ENCODE results near the gene NDUFAF4. TPM values are rescaled to one million over a fixed set of nuclear protein-coding genes. Genes with fewer than 3 reads are reported as not detected.

Gene NDUFAF4
- total RNA-seq, 2 donors from 2014 or later, result 48.0 to 51.9 TPM

DNA sequence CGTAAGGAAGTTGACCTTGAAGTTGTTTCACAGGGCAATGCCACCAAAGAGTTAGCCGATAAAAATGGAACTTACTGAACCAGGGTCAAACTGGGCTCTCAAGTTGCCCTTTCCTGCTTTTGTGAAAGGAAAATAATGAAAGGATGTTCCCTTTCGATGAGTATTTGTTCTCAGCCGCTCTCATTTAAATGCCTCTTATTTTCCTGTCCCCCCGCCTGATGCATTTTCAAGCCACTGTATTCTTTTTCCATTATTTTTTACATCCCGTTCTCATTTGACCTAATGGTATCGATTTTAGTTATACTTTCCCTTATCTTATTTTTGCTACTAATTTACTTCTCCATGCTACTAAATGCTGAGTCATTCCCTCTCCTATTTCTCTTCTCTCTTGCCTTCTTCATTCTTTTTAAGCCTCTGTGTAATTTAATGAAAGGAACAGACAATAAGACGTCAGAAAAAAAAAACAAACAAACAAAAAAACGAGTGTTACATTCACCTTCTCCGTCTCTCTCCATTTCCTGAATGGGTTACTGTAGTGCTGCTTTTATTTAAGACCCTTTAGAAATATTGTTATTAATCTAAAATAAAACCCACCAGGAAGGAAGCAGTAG is 655 bp upstream of the NDUFAF4 start:
- Mint-ChIP-seq H3K4me1 (peaks cover 6% of the 10 kb centered on the region), H3K4me3 (peak overlapping the region; percentile 85), H3K27ac (peak overlapping the region; percentile 85), H3K27me3 (ENCODE audit: insufficient read depth) (no peaks in the 10 kb centered on the region), H3K36me3 (ENCODE audit: low read depth) (peaks cover 8% of the 10 kb centered on the region), H3K9me3 (no peaks in the 10 kb centered on the region)
- Histone ChIP-seq H3K4me3 (ENCODE audit: low read length) (peak overlapping the region; percentile 95), H3K4me1 (ENCODE audit: control insufficient read depth, insufficient read depth, low read length) (no peaks in the 10 kb centered on the region), H3K9ac (ENCODE audit: extremely low read depth, low read length, poor library complexity, severe bottlenecking) (peak overlapping the region; percentile 70), H3K27me3 (ENCODE audit: control insufficient read depth, insufficient read depth, low read length, poor library complexity, severe bottlenecking) (no peaks in the 10 kb centered on the region), H3K9me3 (ENCODE audit: control insufficient read depth, low read length) (no peaks in the 10 kb centered on the region), H3K36me3 (ENCODE audit: control insufficient read depth, insufficient read depth, low read length) (peaks cover 29% of the 10 kb centered on the region), H3K27ac (ENCODE audit: low read depth, low read length) (peak overlapping the region; percentile 79)
- 5 to 6% methylated on average over 6 to 8 of the region's 10 CpGs for WGBS, 2 experiments (ENCODE audit: insufficient coverage in 1 of 2, insufficient read length in 1 of 2)
- no peak for DNase-seq
- TF ChIP-seq, protein P1, sequence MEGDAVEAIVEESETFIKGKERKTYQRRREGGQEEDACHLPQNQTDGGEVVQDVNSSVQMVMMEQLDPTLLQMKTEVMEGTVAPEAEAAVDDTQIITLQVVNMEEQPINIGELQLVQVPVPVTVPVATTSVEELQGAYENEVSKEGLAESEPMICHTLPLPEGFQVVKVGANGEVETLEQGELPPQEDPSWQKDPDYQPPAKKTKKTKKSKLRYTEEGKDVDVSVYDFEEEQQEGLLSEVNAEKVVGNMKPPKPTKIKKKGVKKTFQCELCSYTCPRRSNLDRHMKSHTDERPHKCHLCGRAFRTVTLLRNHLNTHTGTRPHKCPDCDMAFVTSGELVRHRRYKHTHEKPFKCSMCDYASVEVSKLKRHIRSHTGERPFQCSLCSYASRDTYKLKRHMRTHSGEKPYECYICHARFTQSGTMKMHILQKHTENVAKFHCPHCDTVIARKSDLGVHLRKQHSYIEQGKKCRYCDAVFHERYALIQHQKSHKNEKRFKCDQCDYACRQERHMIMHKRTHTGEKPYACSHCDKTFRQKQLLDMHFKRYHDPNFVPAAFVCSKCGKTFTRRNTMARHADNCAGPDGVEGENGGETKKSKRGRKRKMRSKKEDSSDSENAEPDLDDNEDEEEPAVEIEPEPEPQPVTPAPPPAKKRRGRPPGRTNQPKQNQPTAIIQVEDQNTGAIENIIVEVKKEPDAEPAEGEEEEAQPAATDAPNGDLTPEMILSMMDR (conservative IDR thresholded peaks at IDR 0.05), result no peak

DNA sequence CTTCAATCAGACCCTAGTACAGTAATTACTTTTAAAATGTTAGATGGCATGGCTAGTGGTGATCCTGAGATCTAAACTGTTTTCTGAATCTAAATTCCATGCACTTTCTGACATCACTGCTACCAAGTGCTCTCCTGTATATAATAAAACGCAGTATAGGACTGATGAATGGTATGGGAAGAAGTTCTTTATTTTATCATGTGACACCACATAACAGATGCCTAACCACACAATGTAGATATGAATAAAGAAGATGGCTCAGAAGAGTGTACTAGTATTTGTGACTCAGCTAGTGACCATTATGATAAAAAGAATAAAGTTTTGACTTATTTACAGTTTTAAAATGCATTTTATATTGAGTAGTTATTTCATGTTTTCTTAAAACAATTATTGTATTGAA is 8.5 kb downstream of the NDUFAF4 start:
- Mint-ChIP-seq H3K36me3 (ENCODE audit: low read depth) (peaks cover 13% of the 10 kb centered on the region), H3K27me3 (ENCODE audit: insufficient read depth) (no peaks in the 10 kb centered on the region), H3K4me3 (no peak overlapping the region), H3K9me3 (no peaks in the 10 kb centered on the region), H3K27ac (no peak overlapping the region), H3K4me1 (no peaks in the 10 kb centered on the region)
- TF ChIP-seq, protein P1 (conservative IDR thresholded peaks at IDR 0.05), result no peak
- Histone ChIP-seq H3K27me3 (ENCODE audit: control insufficient read depth, insufficient read depth, low read length, poor library complexity, severe bottlenecking) (no peaks in the 10 kb centered on the region), H3K4me1 (ENCODE audit: control insufficient read depth, insufficient read depth, low read length) (no peaks in the 10 kb centered on the region), H3K27ac (ENCODE audit: low read depth, low read length) (no peak overlapping the region), H3K4me3 (ENCODE audit: low read length) (no peak overlapping the region), H3K9me3 (ENCODE audit: control insufficient read depth, low read length) (no peaks in the 10 kb centered on the region), H3K9ac (ENCODE audit: extremely low read depth, low read length, poor library complexity, severe bottlenecking) (no peak overlapping the region), H3K36me3 (ENCODE audit: control insufficient read depth, insufficient read depth, low read length) (peaks cover 38% of the 10 kb centered on the region)
- no CpG with 5 or more reads among the region's 1 CpG for WGBS, 2 experiments (ENCODE audit: insufficient coverage in 1 of 2, insufficient read length in 1 of 2)
- no peak for DNase-seq

DNA sequence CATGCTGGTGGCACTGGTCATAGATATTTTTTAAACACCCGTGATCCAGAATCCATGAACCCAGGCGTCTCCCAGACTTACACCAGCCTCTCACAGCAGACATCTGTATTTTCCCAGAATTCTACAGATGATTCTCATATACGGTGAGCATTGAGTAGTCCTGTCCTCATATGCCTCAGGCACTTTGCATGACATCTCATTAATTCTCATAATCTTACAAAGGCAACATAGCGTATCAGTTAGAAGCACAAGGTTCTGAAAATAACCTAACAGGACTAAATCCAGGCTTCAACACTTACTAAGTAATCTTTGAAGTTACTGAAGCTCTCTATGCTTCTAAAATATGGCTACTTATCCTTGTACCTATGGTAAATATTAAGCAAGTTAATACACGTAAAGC is 8.9 kb downstream of the NDUFAF4 start:
- Mint-ChIP-seq H3K4me1 (no peaks in the 10 kb centered on the region), H3K36me3 (ENCODE audit: low read depth) (peaks cover 13% of the 10 kb centered on the region), H3K27ac (no peak overlapping the region), H3K27me3 (ENCODE audit: insufficient read depth) (no peaks in the 10 kb centered on the region), H3K9me3 (no peaks in the 10 kb centered on the region), H3K4me3 (no peak overlapping the region)
- no peak overlapping the region for H3K4me3 ChIP-seq (ENCODE audit: low read length)
- H3K36me3 ChIP-seq (ENCODE audit: control insufficient read depth, insufficient read depth, low read length), result peaks cover 34% of the 10 kb centered on the region
- TF ChIP-seq, protein P1 (conservative IDR thresholded peaks at IDR 0.05), result no peak
- H3K9ac ChIP-seq (ENCODE audit: extremely low read depth, low read length, poor library complexity, severe bottlenecking), result no peak overlapping the region
- no peaks in the 10 kb centered on the region for H3K4me1 ChIP-seq (ENCODE audit: control insufficient read depth, insufficient read depth, low read length)
- DNase-seq, result no peak
- WGBS, 2 experiments (ENCODE audit: insufficient coverage in 1 of 2, insufficient read length in 1 of 2), result 83 to 93% methylated on average over 3 to 5 of the region's 5 CpGs
- no peaks in the 10 kb centered on the region for H3K27me3 ChIP-seq (ENCODE audit: control insufficient read depth, insufficient read depth, low read length, poor library complexity, severe bottlenecking)
- H3K27ac ChIP-seq (ENCODE audit: low read depth, low read length), result no peak overlapping the region
- H3K9me3 ChIP-seq (ENCODE audit: control insufficient read depth, low read length), result no peaks in the 10 kb centered on the region

All from endodermal cell (in vitro differentiated cells).